22Rv1 (cell line): ENCODE data around the gene LAMA1.

Experiments used
- CTCF ChIP-seq: fragments of 450-650 bp; IDR thresholded peaks from 2 replicates; pipeline ENCODE4 v1.5.1; 2017; ENCODE audit warnings: mild to moderate bottlenecking
- ZFX ChIP-seq: fragments of 450-650 bp; IDR thresholded peaks from 2 replicates; pipeline ENCODE4 v1.6.1; 2017; ENCODE audit warnings: antibody characterized with exemption, borderline replicate concordance

DNA sequence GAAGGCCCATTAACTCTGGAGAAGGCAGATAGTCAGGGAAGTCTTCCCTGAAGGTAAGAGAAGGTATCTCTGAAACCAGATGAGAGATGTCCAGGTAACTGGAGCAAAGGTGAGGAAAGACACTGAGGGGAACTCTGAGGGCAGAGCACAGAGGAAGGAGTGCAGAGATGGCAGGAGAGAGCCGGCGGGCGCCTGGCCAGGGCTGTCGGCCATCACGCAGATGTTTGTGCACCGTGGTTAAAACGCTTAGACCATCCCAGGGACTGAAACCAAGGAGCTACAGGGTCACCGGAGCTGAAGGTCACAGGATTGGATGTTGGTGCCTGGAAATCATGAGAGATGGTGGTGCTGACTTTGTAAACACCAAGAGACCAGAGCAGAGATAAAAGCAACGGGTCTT lies 55.4 kb downstream of the LAMA1 start:
- TF ChIP-seq CTCF, result no peak
- no peak for TF ChIP-seq ZFX
